Endothelial cell of umbilical vein (primary cell): Measurements from ENCODE around the gene GRIN3A. TPM values are rescaled to one million over a fixed set of nuclear protein-coding genes. Genes with fewer than 3 reads are reported as not detected.

Experiments used
- BruUV-seq: library from RNA; stranded (reverse); fragments of 400-500 nt; replicated peaks from 2 replicates; lab custom pipeline; 2021; lab: Mats Ljungman, UMichigan
- CTCF ChIA-PET: fragments of 300-600, 350-600 bp; sonication (Branson Sonifier 250); formaldehyde crosslinking; loops from one replicate; lab custom pipeline; 2021; ENCODE audit warnings: antibody characterized with exemption, inconsistent platforms; lab: Charles Lee
- POLR2A ChIA-PET: fragments of 300-600, 350-600 bp; sonication (Branson Sonifier 250); formaldehyde crosslinking; loops from one replicate; lab custom pipeline; 2021; ENCODE audit warnings: antibody characterized with exemption, inconsistent platforms; lab: Charles Lee
- DNase-seq: peaks from one replicate; pipeline ENCODE4 v3.0.0-alpha.2; 2011; ENCODE audit warnings: low read depth, low spot score
- FAIRE-seq: peaks from 2 replicates; lab custom pipeline; 2011; peaks lifted over from hg19 to GRCh38; lab: Jason Lieb, UNC
- H2AFZ ChIP-seq: 2 replicates; pipeline ENCODE4 v1.6.0; 2012; ENCODE audit warnings: low read depth, low read length, control low read depth, inconsistent platforms
- H3K27ac ChIP-seq: 2 replicates; pipeline ENCODE4 v1.5.1; 2011; ENCODE audit warnings: low read depth, mild to moderate bottlenecking, control low read depth, low read length, moderate library complexity; ENCODE audit not compliant: insufficient read depth
- H3K27me3 ChIP-seq, 2 experiments: 2 replicates each; pipeline versions ENCODE4 v1.6.0 to v1.6.1; 2011; ENCODE audit warnings: low read length in 2 of 2, mixed read lengths in 1 of 2; ENCODE audit not compliant: control insufficient read depth in 2 of 2, insufficient read depth in 2 of 2
- H3K36me3 ChIP-seq, 2 experiments: 2 replicates in 1 of 2; 3 replicates in 1 of 2; pipeline ENCODE4 v1.5.1; 2011; ENCODE audit warnings: low read length in 2 of 2, mild to moderate bottlenecking in 1 of 2, moderate library complexity in 1 of 2; ENCODE audit not compliant: control insufficient read depth in 2 of 2, insufficient read depth in 2 of 2; ENCODE audit errors: extremely low read depth in 1 of 2
- H3K4me1 ChIP-seq: 3 replicates; pipeline ENCODE4 v1.5.1; 2011; ENCODE audit warnings: mild to moderate bottlenecking, low read length; ENCODE audit not compliant: control insufficient read depth, insufficient read depth; ENCODE audit errors: extremely low read depth
- H3K4me2 ChIP-seq: 2 replicates; pipeline ENCODE4 v1.6.1; 2011; ENCODE audit warnings: low read length, control low read depth, mixed read lengths; ENCODE audit not compliant: insufficient read depth
- H3K4me3 ChIP-seq, 3 experiments: fragments of 200-600 bp in 1 of 3; sonication (generic), shearing (Covaris generic) in 1 of 3; replicated peaks in 1 of 3; 2 replicates each; pipeline ENCODE4 v1.5.1; 2011 to 2016; ENCODE audit warnings: control low read depth in 3 of 3, low read length in 3 of 3, mild to moderate bottlenecking in 2 of 3, inconsistent platforms in 1 of 3, low read depth in 1 of 3, moderate library complexity in 1 of 3; ENCODE audit not compliant: insufficient read depth in 1 of 3
- H3K79me2 ChIP-seq: 2 replicates; pipeline ENCODE4 v1.6.0; 2012; ENCODE audit warnings: low read length, inconsistent platforms; ENCODE audit not compliant: control insufficient read depth, insufficient read depth
- H3K9ac ChIP-seq: replicated peaks from 2 replicates; pipeline ENCODE3; 2011; ENCODE audit warnings: low read length, control low read depth; ENCODE audit not compliant: insufficient read depth; ENCODE audit errors: extremely low read depth
- H3K9me1 ChIP-seq: replicated peaks from 3 replicates; pipeline ENCODE4 v1.6.0; 2011; ENCODE audit warnings: mild to moderate bottlenecking, low read length; ENCODE audit not compliant: control insufficient read depth, insufficient read depth; ENCODE audit errors: extremely low read depth
- H3K9me3 ChIP-seq: replicated peaks from 2 replicates; pipeline ENCODE4 v1.5.1; 2012; ENCODE audit warnings: low read length, inconsistent platforms; ENCODE audit not compliant: control insufficient read depth, insufficient read depth
- H4K20me1 ChIP-seq: replicated peaks from 2 replicates; pipeline ENCODE3; 2011; ENCODE audit warnings: mild to moderate bottlenecking, low read length; ENCODE audit not compliant: control insufficient read depth, insufficient read depth; ENCODE audit errors: extremely low read depth
- CTCF ChIP-seq, 2 donors: IDR thresholded peaks; 1 replicate in 1 of 2; 2 replicates in 1 of 2; pipeline ENCODE4 v1.5.1; 2011; ENCODE audit warnings: low read length in 2 of 2, mild to moderate bottlenecking in 2 of 2, moderate library complexity in 2 of 2, control low read depth in 1 of 2, inconsistent platforms in 1 of 2, low read depth in 1 of 2; ENCODE audit not compliant: insufficient read depth in 1 of 2; ENCODE audit errors: extremely low read depth in 1 of 2
- EZH2 ChIP-seq: IDR thresholded peaks from 2 replicates; pipeline ENCODE4 v1.6.1; 2012; ENCODE audit warnings: borderline replicate concordance, low read depth, mild to moderate bottlenecking, moderate library complexity, low read length, inconsistent platforms; ENCODE audit not compliant: severe bottlenecking
- FOS ChIP-seq: IDR thresholded peaks from 2 replicates; pipeline ENCODE4 v1.6.1; 2011; ENCODE audit warnings: mild to moderate bottlenecking, low read length, moderate library complexity, borderline replicate concordance; ENCODE audit not compliant: insufficient read depth
- GATA2 ChIP-seq: IDR thresholded peaks from 2 replicates; pipeline ENCODE4 v1.7.0; 2011; ENCODE audit warnings: low read depth, mild to moderate bottlenecking, moderate library complexity, mixed read lengths, low read length; ENCODE audit not compliant: insufficient read length, insufficient read depth
- JUN ChIP-seq: IDR thresholded peaks from 2 replicates; pipeline ENCODE4 v1.6.1; 2011; ENCODE audit warnings: borderline replicate concordance, low read depth; ENCODE audit not compliant: insufficient read length, insufficient read depth
- MAX ChIP-seq: IDR thresholded peaks from 2 replicates; pipeline ENCODE4 v1.6.1; 2011; ENCODE audit not compliant: insufficient read depth, insufficient read length
- MYC ChIP-seq: IDR thresholded peaks from one replicate; pipeline ENCODE4 v1.6.1; 2011; ENCODE audit warnings: mild to moderate bottlenecking, low read depth, low read length
- POLR2A ChIP-seq: IDR thresholded peaks from 2 replicates; pipeline ENCODE4 v1.6.1; 2012; ENCODE audit warnings: low read depth, mild to moderate bottlenecking, control low read depth, low read length
- POLR2AphosphoS5 ChIP-seq: IDR thresholded peaks from 2 replicates; pipeline ENCODE4 v1.6.1; 2012; ENCODE audit warnings: low read depth, mild to moderate bottlenecking, control low read depth, low read length, moderate library complexity; ENCODE audit not compliant: insufficient read depth
- dilution Hi-C: fragments of 300-500 bp; cut with MboI; formaldehyde crosslinking; loops from one replicate; pipeline ENCODE4 v1.15.0; 2019; ENCODE audit warnings: low sequenced_read_pairs; ENCODE audit not compliant: extremely low pct_ligation_motif_present
- intact Hi-C: fragments of 100-400 bp; cut with micrococcal nuclease; formaldehyde crosslinking; loops from one replicate; pipeline ENCODE4 v1.10.0; 2022
- polyA plus RNA-seq, 4 experiments: library from polyadenylated mRNA; depleted of rRNA in 3 of 4; stranded (reverse) in 3 of 4; unstranded in 1 of 4; fragments of >200 nt; gene quantifications; 2 replicates each; pipeline versions ENCODE4 v1.2.1 to v1.2.3, GENCODE V29; 2011 to 2012; ENCODE audit warnings: missing spikeins in 1 of 4
- total RNA-seq: library from RNA; stranded (reverse); gene quantifications from 2 replicates; pipeline ENCODE4 v1.2.3, GENCODE V29; 2021

Gene GRIN3A
- total and polyA plus RNA-seq, 2 donors (not counting 3 experiments of a cell fraction or from before 2014, with no cell fraction given), result not detected

- no peak overlapping the region for H3K4me2 ChIP-seq
- BruUV-seq, result no TSS peak
- H3K79me2 ChIP-seq, result no peaks in the 10 kb centered on the region
- ChIA-PET POLR2A (no interaction called here), CTCF (no interaction called here)
- no peaks in the 10 kb centered on the region for H3K27me3 ChIP-seq
- H3K4me3 ChIP-seq, result no peak overlapping the region
- H2AFZ ChIP-seq, result no peak overlapping the region
- dilution Hi-C loops, result no loop called here
- H4K20me1 ChIP-seq, result no peaks in the 10 kb centered on the region
- DNase-seq (no peak), FAIRE-seq (no peak)
- H3K4me1 ChIP-seq, result no peaks in the 10 kb centered on the region
- intact Hi-C loops, result no loop called here
- TF ChIP-seq MAX (no peak), CTCF (IDR thresholded peaks at IDR 0.05; ENCODE audit: extremely low read depth in 1 of 2, insufficient read depth in 1 of 2, low read depth in 1 of 2, low read length in 2 of 2) (no peak), MYC (no peak), JUN (no peak), POLR2A (no peak), EZH2 (no peak), POLR2AphosphoS5 (no peak), GATA2 (no peak), FOS (no peak)
- H3K36me3 ChIP-seq, result no peaks in the 10 kb centered on the region
- H3K27ac ChIP-seq, result no peak overlapping the region
- H3K9me1 ChIP-seq, result no peaks in the 10 kb centered on the region
- no peak overlapping the region for H3K9ac ChIP-seq
- H3K9me3 ChIP-seq, result no peaks in the 10 kb centered on the region
Observed at GRCh38 chr9:101671567-101671966, 66.9 kb downstream of the GRIN3A start.
